ENCODE measurements around the gene HSFY2.
"Not testable (repeated sequence)": the region's sequence is repeated elsewhere in the genome, so short reads cannot be mapped to it uniquely, and the experiment has no call there.

Gene HSFY2

DNA sequence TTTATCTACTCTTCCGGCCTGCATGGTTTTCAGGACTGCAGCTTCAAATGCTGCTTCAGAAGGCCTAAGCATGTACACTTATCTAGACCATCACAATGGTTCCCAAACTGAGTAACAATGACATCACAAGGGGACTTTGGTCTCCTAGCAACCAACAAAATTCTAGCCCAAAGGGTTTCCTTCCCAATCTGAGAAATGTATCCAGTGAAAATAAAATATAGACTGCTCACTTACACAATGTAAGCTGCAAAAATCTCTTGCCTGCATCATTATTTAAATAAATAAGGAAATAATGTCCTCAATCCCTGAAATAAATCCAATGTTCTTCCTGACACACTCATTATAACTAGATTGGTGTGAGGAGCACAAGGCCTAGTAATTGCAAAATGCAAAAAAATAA lies at the start of gene HSFY2:
Gene HSFY2, minus strand, starts transcription at position 101 of the 400 bp plus-strand sequence. CDS start 117 bp downstream, outside the sequence.
- DNase-seq (ENCODE audit: low spot score) = not testable (repeated sequence)

DNA sequence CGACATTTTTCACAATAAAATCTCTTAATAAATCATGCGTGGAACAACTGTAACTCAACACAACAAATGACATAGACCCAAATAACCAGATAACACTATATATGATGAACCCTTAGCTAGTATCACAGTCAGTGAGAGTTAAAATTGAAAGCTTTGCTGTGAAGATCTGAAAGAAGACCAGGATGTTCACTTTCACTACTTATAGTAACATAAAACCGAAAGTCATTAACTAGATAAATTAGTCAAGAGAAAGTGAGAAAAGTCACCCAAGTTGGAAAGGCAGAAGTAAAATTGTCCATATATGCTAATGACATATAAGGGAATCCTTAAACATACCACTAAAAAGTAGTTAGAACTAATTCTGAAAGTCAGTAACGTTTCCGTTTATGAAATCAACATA lies 42.2 kb upstream of the HSFY2 start:
- not testable (repeated sequence) for DNase-seq (ENCODE audit: low spot score)

GRCh38 chrY:18788757-18789406 lies 15.3 kb upstream of the HSFY2 start:
- DNase-seq (ENCODE audit: low spot score) = not testable (repeated sequence)

DNA sequence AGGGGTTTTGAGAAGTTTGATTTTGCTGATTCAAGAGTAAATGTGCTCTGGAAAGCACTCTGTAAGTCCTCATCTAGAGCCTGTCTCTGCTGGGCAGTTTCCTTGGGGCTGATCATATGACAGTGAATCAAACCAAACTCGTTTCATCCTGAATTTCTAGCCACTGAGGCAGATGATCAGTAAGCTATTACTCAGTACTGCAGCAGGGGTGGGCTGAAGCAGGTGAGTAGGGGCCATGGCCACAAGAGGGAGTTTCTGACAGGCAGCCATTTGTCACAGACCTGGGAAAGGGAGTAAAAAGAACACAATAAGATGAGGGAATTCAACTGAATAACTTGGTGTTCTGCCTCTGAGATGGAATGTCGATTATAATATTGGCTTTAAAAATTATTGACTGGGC lies 19.5 kb downstream of the HSFY2 start:
- DNase-seq (ENCODE audit: low spot score) = not testable (repeated sequence)

- DNase-seq (ENCODE audit: low spot score) = not testable (repeated sequence)
These were observed 20.3 kb downstream of the HSFY2 start for GRCh38 chrY:18753133-18753815.

GRCh38 chrY:18723714-18724113 lies 49.8 kb downstream of the HSFY2 start:
- not testable (repeated sequence) for DNase-seq (ENCODE audit: low spot score)
